ENCODE results near the gene DCDC2.

DNA sequence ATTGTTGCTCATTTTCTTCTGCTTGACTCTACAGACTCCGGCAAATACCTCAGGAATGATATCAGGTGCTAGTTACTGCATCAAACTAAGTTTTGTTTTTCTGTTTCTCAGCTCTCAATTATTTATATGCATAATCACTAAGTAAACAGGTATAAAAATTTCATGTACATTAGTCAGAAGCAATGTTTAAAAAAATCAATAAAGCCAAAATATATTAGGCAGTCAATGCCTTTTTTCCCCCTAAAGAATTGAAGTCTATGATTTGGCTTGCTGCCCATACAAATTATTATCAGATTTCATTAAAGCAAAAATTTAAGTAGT is 24.3 kb upstream of the DCDC2 start:
- TF ChIP-seq EZH2 (IDR thresholded peaks at IDR 0.05; ENCODE audit: borderline replicate concordance, low read depth, low read length, severe bottlenecking) (no peak), MYC (IDR thresholded peaks at IDR 0.05; ENCODE audit: low read depth, low read length) (no peak), POLR2A (IDR thresholded peaks at IDR 0.05; ENCODE audit: low read depth, low read length) (no peak), JUN (IDR thresholded peaks at IDR 0.05; ENCODE audit: borderline replicate concordance, insufficient read depth, insufficient read length, low read depth) (no peak), POLR2AphosphoS5 (IDR thresholded peaks at IDR 0.05; ENCODE audit: insufficient read depth, low read depth, low read length) (no peak), GATA2 (IDR thresholded peaks at IDR 0.05; ENCODE audit: insufficient read depth, insufficient read length, low read depth, low read length) (no peak)
- TF ChIP-seq, protein P1, sequence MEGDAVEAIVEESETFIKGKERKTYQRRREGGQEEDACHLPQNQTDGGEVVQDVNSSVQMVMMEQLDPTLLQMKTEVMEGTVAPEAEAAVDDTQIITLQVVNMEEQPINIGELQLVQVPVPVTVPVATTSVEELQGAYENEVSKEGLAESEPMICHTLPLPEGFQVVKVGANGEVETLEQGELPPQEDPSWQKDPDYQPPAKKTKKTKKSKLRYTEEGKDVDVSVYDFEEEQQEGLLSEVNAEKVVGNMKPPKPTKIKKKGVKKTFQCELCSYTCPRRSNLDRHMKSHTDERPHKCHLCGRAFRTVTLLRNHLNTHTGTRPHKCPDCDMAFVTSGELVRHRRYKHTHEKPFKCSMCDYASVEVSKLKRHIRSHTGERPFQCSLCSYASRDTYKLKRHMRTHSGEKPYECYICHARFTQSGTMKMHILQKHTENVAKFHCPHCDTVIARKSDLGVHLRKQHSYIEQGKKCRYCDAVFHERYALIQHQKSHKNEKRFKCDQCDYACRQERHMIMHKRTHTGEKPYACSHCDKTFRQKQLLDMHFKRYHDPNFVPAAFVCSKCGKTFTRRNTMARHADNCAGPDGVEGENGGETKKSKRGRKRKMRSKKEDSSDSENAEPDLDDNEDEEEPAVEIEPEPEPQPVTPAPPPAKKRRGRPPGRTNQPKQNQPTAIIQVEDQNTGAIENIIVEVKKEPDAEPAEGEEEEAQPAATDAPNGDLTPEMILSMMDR (IDR thresholded peaks at IDR 0.05; ENCODE audit: extremely low read depth in 1 of 2, insufficient read depth in 1 of 2, low read depth in 1 of 2, low read length in 2 of 2), result no peak
- TF ChIP-seq, protein P2, sequence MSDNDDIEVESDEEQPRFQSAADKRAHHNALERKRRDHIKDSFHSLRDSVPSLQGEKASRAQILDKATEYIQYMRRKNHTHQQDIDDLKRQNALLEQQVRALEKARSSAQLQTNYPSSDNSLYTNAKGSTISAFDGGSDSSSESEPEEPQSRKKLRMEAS (IDR thresholded peaks at IDR 0.05; ENCODE audit: insufficient read depth, insufficient read length), result no peak
